Measurements from ENCODE around the gene SCN2A.

- no peak for TF ChIP-seq CTCF (conservative IDR thresholded peaks at IDR 0.05 in 1 of 2, IDR thresholded peaks at IDR 0.05 in 1 of 2; ENCODE audit: extremely low read depth in 1 of 2, insufficient read depth in 1 of 2, low read depth in 1 of 2, low read length in 2 of 2)
- TF ChIP-seq EZH2 (IDR thresholded peaks at IDR 0.05; ENCODE audit: borderline replicate concordance, low read length), result no peak
These were observed 137.4 kb downstream of the SCN2A start for GRCh38 chr2:165376571-165376975.
